Measurements from ENCODE around the gene CHD6. TPM values are rescaled to one million over a fixed set of nuclear protein-coding genes. Genes with fewer than 3 reads are reported as not detected.

Gene CHD6
- total and polyA plus RNA-seq, 2 experiments from 2014 or later = 41.0 to 158 TPM

GRCh38 chr20:41373931-41374920 is 244.0 kb downstream of the CHD6 start:
- Histone ChIP-seq H2AFZ (no peak overlapping the region), H3K4me2 (no peak overlapping the region), H3K4me3 (no peak overlapping the region), H3F3A (replicated peaks; ENCODE audit: low read depth) (no peaks in the 10 kb centered on the region), H3K79me2 (replicated peaks; ENCODE audit: insufficient read depth) (no peaks in the 10 kb centered on the region), H3K4me1 (ENCODE audit: insufficient read depth) (no peaks in the 10 kb centered on the region), H3K36me3 (ENCODE audit: insufficient read depth) (no peaks in the 10 kb centered on the region), H3K27ac (ENCODE audit: low read depth) (no peak overlapping the region), H3K9me2 (ENCODE audit: insufficient read depth) (no peaks in the 10 kb centered on the region), H4K20me1 (replicated peaks; ENCODE audit: insufficient read depth) (no peaks in the 10 kb centered on the region; the same call in 1 of the 2 replicates), H3K27me3 (ENCODE audit: insufficient read depth) (peaks cover 9% of the 10 kb centered on the region; the same call in 1 of the 2 replicates)
- H3K4me1 Mint-ChIP-seq = peaks cover 4% of the 10 kb centered on the region; the same call in 2 of the 3 replicates
- H3K36me3 Mint-ChIP-seq (ENCODE audit: low read depth) = peaks cover 16% of the 10 kb centered on the region
- H3K27ac Mint-ChIP-seq = no peak overlapping the region
- peaks cover 11% of the 10 kb centered on the region for H3K27me3 Mint-ChIP-seq (ENCODE audit: insufficient read depth, low read depth, poor library complexity)
- TF ChIP-seq REST (IDR thresholded peaks at IDR 0.05; ENCODE audit: unreplicated experiment) (no peak), NANOG (IDR thresholded peaks at IDR 0.05; ENCODE audit: borderline replicate concordance) (no peak), ZNF114 (CRISPR knock-in tag; IDR thresholded peaks at IDR 0.05) (no peak), STAT1 (IDR thresholded peaks at IDR 0.05; ENCODE audit: unreplicated experiment) (no peak), POLR2AphosphoS5 (IDR thresholded peaks at IDR 0.05; ENCODE audit: low read depth) (no peak), CREB1 (CRISPR knock-in tag; IDR thresholded peaks at IDR 0.05; ENCODE audit: low read depth) (no peak), EZH2phosphoT487 (IDR thresholded peaks at IDR 0.05; ENCODE audit: unreplicated experiment) (no peak)
- no peak overlapping the region for H3K4me3 Mint-ChIP-seq
- no peak for ATAC-seq
- peaks cover 25% of the 10 kb centered on the region for H3K9me3 Mint-ChIP-seq
- DNase-seq (ENCODE audit: low spot score) = no peak

- H3K27me3 ChIP-seq (ENCODE audit: insufficient read depth) = peaks cover 18% of the 10 kb centered on the region
- H3K4me3 Mint-ChIP-seq = no peak overlapping the region
- H3K27ac Mint-ChIP-seq = no peak overlapping the region
- H3K4me3 ChIP-seq = no peak overlapping the region
- no peaks in the 10 kb centered on the region for H3K9me2 ChIP-seq (ENCODE audit: insufficient read depth)
- no peaks in the 10 kb centered on the region for H3F3A ChIP-seq (replicated peaks; ENCODE audit: low read depth)
- peaks cover 16% of the 10 kb centered on the region for H3K36me3 Mint-ChIP-seq (ENCODE audit: low read depth)
- H3K36me3 ChIP-seq (ENCODE audit: insufficient read depth) = no peaks in the 10 kb centered on the region
- H4K20me1 ChIP-seq (replicated peaks; ENCODE audit: insufficient read depth) = no peaks in the 10 kb centered on the region
- ATAC-seq (no peak), DNase-seq (ENCODE audit: low spot score) (no peak)
- H3K27ac ChIP-seq (ENCODE audit: low read depth) = no peak overlapping the region
- no peaks in the 10 kb centered on the region for H3K4me1 ChIP-seq (ENCODE audit: insufficient read depth)
- no peak for TF ChIP-seq EZH2phosphoT487 (IDR thresholded peaks at IDR 0.05; ENCODE audit: unreplicated experiment)
- no peak for TF ChIP-seq ZNF114 (CRISPR knock-in tag; IDR thresholded peaks at IDR 0.05)
- no peak for TF ChIP-seq NANOG (IDR thresholded peaks at IDR 0.05; ENCODE audit: borderline replicate concordance)
- peaks cover 16% of the 10 kb centered on the region for H3K27me3 Mint-ChIP-seq (ENCODE audit: insufficient read depth, low read depth, poor library complexity)
- H3K9me3 Mint-ChIP-seq = peaks cover 25% of the 10 kb centered on the region
- H2AFZ ChIP-seq = no peak overlapping the region
- H3K79me2 ChIP-seq (replicated peaks; ENCODE audit: insufficient read depth) = no peaks in the 10 kb centered on the region
- H3K4me2 ChIP-seq = no peak overlapping the region
- H3K4me1 Mint-ChIP-seq = peaks cover 4% of the 10 kb centered on the region; the same call in 2 of the 3 replicates
Measured at GRCh38 chr20:41373251-41373783, 244.9 kb downstream of the CHD6 start.
